ENCODE measurements around the gene THRAP3. TPM values are rescaled to one million over a fixed set of nuclear protein-coding genes. Genes with fewer than 3 reads are reported as not detected.

The THRAP3 gene
- total and polyA plus RNA-seq, 9 of the 15 experiments (the other 6 are each of a cell fraction or from before 2014, with no cell fraction given) = 66.2 to 135 (median 113) TPM

DNA sequence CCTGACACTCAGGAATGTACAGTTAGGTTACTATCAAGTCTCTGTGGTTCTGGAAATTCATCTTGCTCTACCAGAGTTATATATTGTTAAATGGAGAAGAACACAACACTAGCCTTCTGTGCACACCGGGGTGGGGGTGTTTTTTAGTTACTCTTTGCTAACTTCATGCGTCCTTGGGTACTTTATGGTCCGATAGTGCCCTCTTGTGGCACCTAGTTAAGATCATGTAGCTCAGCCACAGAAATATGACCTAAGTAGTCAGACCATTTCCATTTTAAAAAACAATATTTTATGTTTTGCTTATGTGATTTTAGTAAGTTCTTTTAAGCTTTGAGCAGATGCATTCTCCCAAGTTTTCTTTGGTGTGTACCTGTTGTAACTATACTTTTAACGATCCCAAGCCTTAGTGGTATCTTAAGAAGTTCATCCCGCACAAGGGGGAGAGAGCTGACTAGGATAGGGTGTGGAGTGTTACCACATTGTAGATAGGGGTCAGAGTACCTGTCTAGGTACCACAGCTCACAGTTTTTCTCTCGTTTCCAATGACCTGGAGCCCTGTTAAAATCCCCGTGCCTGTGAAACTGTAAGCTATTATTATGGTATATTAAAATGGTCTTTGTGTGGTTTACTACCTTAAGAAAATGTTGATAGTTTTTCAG, 61.3 kb downstream of the THRAP3 start:
- Histone ChIP-seq H3K9me3 (replicated peaks; ENCODE audit: control insufficient read depth, insufficient read depth, low read depth, low read length) (no peaks in the 10 kb centered on the region), H3K9me1 (ENCODE audit: control insufficient read depth, insufficient read depth, low read length) (no peaks in the 10 kb centered on the region), H3K9ac (ENCODE audit: insufficient read depth in 1 of 2, low read depth in 2 of 2, low read length in 2 of 2) (no peak overlapping the region), H2AFZ (ENCODE audit: low read depth, low read length) (no peak overlapping the region), H4K20me1 (replicated peaks; ENCODE audit: control insufficient read depth, insufficient read depth, low read length) (no peaks in the 10 kb centered on the region), H3K27ac (ENCODE audit: extremely low read depth, low read depth, low read length) (no peak overlapping the region), H3K4me1 (replicated peaks in 1 of 2; ENCODE audit: control insufficient read depth in 2 of 2, insufficient read depth in 2 of 2, low read length in 2 of 2) (no peaks in the 10 kb centered on the region), H3K27me3 (ENCODE audit: control insufficient read depth in 2 of 2, insufficient read depth in 2 of 2, low read length in 2 of 2) (no peaks in the 10 kb centered on the region), H3K36me3 (ENCODE audit: control insufficient read depth, insufficient read depth, low read length) (peaks cover 85% of the 10 kb centered on the region), H3K79me2 (ENCODE audit: control insufficient read depth, insufficient read depth, low read length) (peaks cover 39% of the 10 kb centered on the region), H3K4me2 (ENCODE audit: insufficient read depth, low read length) (no peak overlapping the region), H3K4me3 (no peak overlapping the region)
- DNase-seq (ENCODE audit: extremely low read depth in 1 of 4, low spot score in 3 of 4) (peak; percentile 77 to 93 (median 80)), ATAC-seq (peak; percentile 95), FAIRE-seq (peak; percentile 92)
- BruUV-seq (replicated peaks) = no TSS peak
- in situ Hi-C loops (cut with MboI) (loop anchor here (5.0 kb wide), 2 partner anchors 133 to 183 kb away; no protein-coding TSS in a partner anchor), intact Hi-C loops (cut with micrococcal nuclease) (loop anchor here (1.0 to 5.0 kb wide), 6 partner anchors 61 to 185 kb away; partner anchors contain the start of genes THRAP3 and TRAPPC3)
- WGBS (ENCODE audit: insufficient coverage, low coverage, missing lambda C conversion rate) = 45% methylated on average over 7 of the region's 7 CpGs
- CTCF ChIA-PET (ENCODE audit: low intra/inter-chr PET ratio) = interaction anchor here (1.2 to 6.0 kb wide), 6 partner anchors 76 to 185 kb away, joined by 4 to 98 read pairs (median 10); partner anchors contain the start of gene TRAPPC3
- POLR2A ChIA-PET = interaction anchor here (0.6 to 2.2 kb wide), 12 partner anchors 13 to 418 kb away, joined by 3 to 20 read pairs (median 4); partner anchors contain the start of genes SH3D21 and TRAPPC3
- no peak for TF ChIP-seq HDAC2 (IDR thresholded peaks at IDR 0.05)
- no peak for TF ChIP-seq STAT5A (IDR thresholded peaks at IDR 0.05; ENCODE audit: borderline replicate concordance, low read length)
- no peak for TF ChIP-seq TSC22D4 (tag; IDR thresholded peaks at IDR 0.05)
- no peak for TF ChIP-seq ZNF274 (IDR thresholded peaks at IDR 0.05; ENCODE audit: borderline replicate concordance, low read depth, low read length)
- TF ChIP-seq CC2D1A (IDR thresholded peaks at IDR 0.05) = no peak
- no peak for TF ChIP-seq FOXM1 (IDR thresholded peaks at IDR 0.05; ENCODE audit: low read depth)
- TF ChIP-seq FOXM1 (CRISPR knock-in tag; IDR thresholded peaks at IDR 0.05; ENCODE audit: low read depth) = no peak
- TF ChIP-seq, protein P1, sequence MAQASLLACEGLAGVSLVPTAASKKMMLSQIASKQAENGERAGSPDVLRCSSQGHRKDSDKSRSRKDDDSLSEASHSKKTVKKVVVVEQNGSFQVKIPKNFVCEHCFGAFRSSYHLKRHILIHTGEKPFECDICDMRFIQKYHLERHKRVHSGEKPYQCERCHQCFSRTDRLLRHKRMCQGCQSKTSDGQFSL (CRISPR knock-in tag; IDR thresholded peaks at IDR 0.05) = no peak
- TF ChIP-seq, protein P1 (tag; IDR thresholded peaks at IDR 0.05) = peak in 1 of 2 experiments; percentile 55; a peak in 2 of 4 replicates
- no peak for TF ChIP-seq DNMT1 (IDR thresholded peaks at IDR 0.05)
- no peak for TF ChIP-seq ZNF79 (CRISPR knock-in tag; IDR thresholded peaks at IDR 0.05; ENCODE audit: low read depth)
- TF ChIP-seq ZNF583 (CRISPR knock-in tag; IDR thresholded peaks at IDR 0.05) = no peak
- TF ChIP-seq, protein P2, sequence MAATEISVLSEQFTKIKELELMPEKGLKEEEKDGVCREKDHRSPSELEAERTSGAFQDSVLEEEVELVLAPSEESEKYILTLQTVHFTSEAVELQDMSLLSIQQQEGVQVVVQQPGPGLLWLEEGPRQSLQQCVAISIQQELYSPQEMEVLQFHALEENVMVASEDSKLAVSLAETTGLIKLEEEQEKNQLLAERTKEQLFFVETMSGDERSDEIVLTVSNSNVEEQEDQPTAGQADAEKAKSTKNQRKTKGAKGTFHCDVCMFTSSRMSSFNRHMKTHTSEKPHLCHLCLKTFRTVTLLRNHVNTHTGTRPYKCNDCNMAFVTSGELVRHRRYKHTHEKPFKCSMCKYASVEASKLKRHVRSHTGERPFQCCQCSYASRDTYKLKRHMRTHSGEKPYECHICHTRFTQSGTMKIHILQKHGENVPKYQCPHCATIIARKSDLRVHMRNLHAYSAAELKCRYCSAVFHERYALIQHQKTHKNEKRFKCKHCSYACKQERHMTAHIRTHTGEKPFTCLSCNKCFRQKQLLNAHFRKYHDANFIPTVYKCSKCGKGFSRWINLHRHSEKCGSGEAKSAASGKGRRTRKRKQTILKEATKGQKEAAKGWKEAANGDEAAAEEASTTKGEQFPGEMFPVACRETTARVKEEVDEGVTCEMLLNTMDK (IDR thresholded peaks at IDR 0.05; ENCODE audit: borderline replicate concordance, insufficient read depth, low read depth, low read length, poor library complexity, severe bottlenecking) = no peak
- TF ChIP-seq, protein P3, sequence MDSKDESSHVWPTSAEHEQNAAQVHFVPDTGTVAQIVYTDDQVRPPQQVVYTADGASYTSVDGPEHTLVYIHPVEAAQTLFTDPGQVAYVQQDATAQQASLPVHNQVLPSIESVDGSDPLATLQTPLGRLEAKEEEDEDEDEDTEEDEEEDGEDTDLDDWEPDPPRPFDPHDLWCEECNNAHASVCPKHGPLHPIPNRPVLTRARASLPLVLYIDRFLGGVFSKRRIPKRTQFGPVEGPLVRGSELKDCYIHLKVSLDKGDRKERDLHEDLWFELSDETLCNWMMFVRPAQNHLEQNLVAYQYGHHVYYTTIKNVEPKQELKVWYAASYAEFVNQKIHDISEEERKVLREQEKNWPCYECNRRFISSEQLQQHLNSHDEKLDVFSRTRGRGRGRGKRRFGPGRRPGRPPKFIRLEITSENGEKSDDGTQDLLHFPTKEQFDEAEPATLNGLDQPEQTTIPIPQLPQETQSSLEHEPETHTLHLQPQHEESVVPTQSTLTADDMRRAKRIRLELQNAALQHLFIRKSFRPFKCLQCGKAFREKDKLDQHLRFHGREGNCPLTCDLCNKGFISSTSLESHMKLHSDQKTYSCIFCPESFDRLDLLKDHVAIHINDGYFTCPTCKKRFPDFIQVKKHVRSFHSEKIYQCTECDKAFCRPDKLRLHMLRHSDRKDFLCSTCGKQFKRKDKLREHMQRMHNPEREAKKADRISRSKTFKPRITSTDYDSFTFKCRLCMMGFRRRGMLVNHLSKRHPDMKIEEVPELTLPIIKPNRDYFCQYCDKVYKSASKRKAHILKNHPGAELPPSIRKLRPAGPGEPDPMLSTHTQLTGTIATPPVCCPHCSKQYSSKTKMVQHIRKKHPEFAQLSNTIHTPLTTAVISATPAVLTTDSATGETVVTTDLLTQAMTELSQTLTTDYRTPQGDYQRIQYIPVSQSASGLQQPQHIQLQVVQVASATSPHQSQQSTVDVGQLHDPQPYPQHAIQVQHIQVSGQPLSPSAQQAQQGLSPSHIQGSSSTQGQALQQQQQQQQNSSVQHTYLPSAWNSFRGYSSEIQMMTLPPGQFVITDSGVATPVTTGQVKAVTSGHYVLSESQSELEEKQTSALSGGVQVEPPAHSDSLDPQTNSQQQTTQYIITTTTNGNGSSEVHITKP (IDR thresholded peaks at IDR 0.05; ENCODE audit: partially characterized antibody) = peak; percentile 30

Data from K562 (cell line).